HL-60 (cell line): ENCODE results near the gene CGB7.
"Not testable (repeated sequence)": the region's sequence is repeated elsewhere in the genome, so short reads cannot be mapped to it uniquely, and the experiment has no call there.

Experiments
- DNase-seq, 2 experiments: peaks; one replicate each; pipeline ENCODE4 v3.0.0-alpha.2; 2010 to 2020; ENCODE audit warnings: low read depth in 1 of 2, low spot score in 1 of 2
- H3K27ac ChIP-seq: fragments of 250-450 bp; sonication (Bioruptor Pico); replicated peaks from 2 replicates; pipeline ENCODE4 v1.5.1; 2020; ENCODE audit warnings: mild to moderate bottlenecking, moderate library complexity
- H3K27me3 ChIP-seq: fragments of 250-450 bp; sonication (Bioruptor Pico); 2 replicates; pipeline ENCODE4 v1.5.1; 2021; ENCODE audit warnings: mild to moderate bottlenecking, moderate library complexity; ENCODE audit not compliant: insufficient read depth, poor library complexity, severe bottlenecking
- H3K4me3 ChIP-seq: replicated peaks from 2 replicates; pipeline ENCODE4 v1.5.1; 2011; ENCODE audit warnings: mild to moderate bottlenecking, control low read depth, low read length; ENCODE audit not compliant: insufficient read depth
- GABPA ChIP-seq: IDR thresholded peaks from 2 replicates; pipeline ENCODE4 v1.6.1; 2012; ENCODE audit warnings: low read depth
- POLR2AphosphoS5 ChIP-seq: IDR thresholded peaks from 2 replicates; pipeline ENCODE4 v1.6.1; 2012; ENCODE audit warnings: low read depth
- SPI1 ChIP-seq: IDR thresholded peaks from 2 replicates; pipeline ENCODE4 v1.6.1; 2012; ENCODE audit warnings: low read depth, mild to moderate bottlenecking, borderline replicate concordance
- TF ChIP-seq, protein P1 (sequence below): IDR thresholded peaks from one replicate; pipeline ENCODE4 v1.5.1; 2011; ENCODE audit warnings: low read length, control low read depth, inconsistent platforms; ENCODE audit not compliant: insufficient read depth
- TF ChIP-seq, protein P2 (sequence below): IDR thresholded peaks from 2 replicates; pipeline ENCODE4 v1.6.1; 2012; ENCODE audit warnings: low read depth; ENCODE audit not compliant: insufficient replicate concordance

The CGB7 gene

DNA sequence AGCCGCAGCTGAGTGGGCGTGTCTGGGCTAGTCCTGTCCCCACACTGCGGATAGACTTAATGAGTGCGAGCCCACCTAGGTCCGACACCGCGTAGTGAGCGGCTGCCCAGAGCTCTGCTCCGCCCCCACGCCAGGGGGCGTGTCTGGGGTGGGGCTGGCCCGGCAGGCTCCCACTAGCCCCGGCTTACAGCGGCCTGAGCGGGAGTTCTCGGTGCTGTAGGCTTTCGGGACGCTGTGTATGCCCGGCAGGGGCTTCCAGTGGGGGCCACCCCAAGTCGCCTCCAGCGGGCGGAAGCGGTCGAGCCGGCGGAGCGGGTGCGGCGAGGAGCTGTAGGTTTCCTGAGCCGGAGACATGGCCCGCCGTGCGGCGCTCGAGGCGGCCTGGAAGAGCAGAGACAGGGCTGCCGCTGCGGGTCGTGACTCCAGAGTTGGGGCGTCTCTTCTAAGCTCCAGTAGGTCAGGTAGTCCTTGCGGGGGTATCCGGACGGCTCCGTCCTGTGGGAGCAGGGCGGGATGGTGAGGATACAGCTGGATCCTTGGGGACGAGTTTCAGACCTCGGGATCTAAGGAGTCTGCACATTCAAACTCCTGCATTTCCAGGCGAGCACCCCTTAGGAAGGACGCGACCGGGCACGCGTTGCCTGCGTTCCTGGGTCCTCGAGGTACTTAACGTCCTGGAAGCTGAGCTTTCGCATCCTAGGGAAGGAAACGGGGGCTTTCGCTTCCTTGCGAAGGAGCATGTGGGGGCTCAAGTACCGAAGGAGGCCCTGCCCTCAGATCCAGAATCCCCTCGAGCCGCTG is 1.2 kb downstream of the CGB7 start:
- peaks cover 48% of the 10 kb centered on the region for H3K27me3 ChIP-seq
- no peak for TF ChIP-seq SPI1
- TF ChIP-seq GABPA = no peak
- no peak for TF ChIP-seq POLR2AphosphoS5
- TF ChIP-seq, protein P1, sequence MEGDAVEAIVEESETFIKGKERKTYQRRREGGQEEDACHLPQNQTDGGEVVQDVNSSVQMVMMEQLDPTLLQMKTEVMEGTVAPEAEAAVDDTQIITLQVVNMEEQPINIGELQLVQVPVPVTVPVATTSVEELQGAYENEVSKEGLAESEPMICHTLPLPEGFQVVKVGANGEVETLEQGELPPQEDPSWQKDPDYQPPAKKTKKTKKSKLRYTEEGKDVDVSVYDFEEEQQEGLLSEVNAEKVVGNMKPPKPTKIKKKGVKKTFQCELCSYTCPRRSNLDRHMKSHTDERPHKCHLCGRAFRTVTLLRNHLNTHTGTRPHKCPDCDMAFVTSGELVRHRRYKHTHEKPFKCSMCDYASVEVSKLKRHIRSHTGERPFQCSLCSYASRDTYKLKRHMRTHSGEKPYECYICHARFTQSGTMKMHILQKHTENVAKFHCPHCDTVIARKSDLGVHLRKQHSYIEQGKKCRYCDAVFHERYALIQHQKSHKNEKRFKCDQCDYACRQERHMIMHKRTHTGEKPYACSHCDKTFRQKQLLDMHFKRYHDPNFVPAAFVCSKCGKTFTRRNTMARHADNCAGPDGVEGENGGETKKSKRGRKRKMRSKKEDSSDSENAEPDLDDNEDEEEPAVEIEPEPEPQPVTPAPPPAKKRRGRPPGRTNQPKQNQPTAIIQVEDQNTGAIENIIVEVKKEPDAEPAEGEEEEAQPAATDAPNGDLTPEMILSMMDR = no peak
- TF ChIP-seq, protein P2, sequence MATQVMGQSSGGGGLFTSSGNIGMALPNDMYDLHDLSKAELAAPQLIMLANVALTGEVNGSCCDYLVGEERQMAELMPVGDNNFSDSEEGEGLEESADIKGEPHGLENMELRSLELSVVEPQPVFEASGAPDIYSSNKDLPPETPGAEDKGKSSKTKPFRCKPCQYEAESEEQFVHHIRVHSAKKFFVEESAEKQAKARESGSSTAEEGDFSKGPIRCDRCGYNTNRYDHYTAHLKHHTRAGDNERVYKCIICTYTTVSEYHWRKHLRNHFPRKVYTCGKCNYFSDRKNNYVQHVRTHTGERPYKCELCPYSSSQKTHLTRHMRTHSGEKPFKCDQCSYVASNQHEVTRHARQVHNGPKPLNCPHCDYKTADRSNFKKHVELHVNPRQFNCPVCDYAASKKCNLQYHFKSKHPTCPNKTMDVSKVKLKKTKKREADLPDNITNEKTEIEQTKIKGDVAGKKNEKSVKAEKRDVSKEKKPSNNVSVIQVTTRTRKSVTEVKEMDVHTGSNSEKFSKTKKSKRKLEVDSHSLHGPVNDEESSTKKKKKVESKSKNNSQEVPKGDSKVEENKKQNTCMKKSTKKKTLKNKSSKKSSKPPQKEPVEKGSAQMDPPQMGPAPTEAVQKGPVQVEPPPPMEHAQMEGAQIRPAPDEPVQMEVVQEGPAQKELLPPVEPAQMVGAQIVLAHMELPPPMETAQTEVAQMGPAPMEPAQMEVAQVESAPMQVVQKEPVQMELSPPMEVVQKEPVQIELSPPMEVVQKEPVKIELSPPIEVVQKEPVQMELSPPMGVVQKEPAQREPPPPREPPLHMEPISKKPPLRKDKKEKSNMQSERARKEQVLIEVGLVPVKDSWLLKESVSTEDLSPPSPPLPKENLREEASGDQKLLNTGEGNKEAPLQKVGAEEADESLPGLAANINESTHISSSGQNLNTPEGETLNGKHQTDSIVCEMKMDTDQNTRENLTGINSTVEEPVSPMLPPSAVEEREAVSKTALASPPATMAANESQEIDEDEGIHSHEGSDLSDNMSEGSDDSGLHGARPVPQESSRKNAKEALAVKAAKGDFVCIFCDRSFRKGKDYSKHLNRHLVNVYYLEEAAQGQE = no peak
- H3K27ac ChIP-seq = no peak overlapping the region
- H3K4me3 ChIP-seq = peak overlapping the region; percentile 35
- DNase-seq = peak; percentile 9 to 15

DNA sequence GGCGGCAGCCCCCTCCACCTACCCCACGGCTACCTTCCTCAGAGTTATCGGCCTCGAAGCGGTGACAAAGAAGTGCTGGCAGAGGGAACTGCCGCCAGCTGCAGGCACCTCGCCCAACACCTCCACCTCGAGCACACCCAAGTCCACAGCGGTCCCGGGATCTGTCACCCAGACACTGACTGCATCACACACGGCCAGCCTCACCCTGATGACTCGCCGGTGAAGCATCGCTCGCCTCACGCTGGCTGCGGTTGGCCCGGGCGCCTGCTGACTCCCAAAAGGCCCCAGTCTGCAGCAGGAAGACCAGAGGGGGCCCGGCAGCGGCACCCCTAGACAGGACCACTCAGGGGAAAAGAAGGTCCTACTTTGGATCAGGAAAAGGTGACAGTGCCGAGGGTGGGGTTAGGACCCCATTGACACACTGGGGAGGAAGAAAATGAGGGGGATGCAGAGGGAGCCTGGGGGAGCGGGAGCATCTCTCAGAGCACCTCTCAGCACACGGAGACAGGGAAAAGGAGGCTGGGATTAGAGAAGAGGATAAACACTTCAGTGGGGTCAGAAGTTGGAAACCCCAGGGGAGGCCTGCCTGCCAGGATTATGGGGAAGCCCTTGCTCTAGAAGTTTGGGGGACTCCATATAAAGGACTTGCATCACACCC is 7.0 kb downstream of the CGB7 start:
- not testable (repeated sequence) for H3K4me3 ChIP-seq, DNase-seq, H3K27ac ChIP-seq

DNA sequence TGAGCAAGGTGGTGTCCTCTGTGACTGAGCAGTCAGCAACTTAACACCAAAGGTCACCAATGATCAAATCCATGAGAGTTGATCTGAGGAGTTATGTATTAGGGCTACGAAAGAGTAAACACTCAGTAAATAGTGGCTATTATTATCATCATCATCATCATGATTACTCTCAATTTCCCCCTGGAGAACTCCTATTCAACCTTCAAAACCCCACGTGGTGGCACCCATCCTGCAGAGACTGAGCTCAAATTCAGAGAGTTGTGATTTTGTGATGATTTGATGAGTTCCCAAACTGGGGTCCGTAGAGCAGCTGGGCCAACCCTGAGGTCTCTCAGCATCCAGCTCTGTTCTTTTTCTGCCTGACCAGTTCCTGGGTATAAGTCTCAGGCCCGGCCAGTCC is 7.7 kb downstream of the CGB7 start:
- H3K27ac ChIP-seq, H3K27me3 ChIP-seq, DNase-seq, H3K4me3 ChIP-seq: not testable (repeated sequence)

More for the DNA sequence above, 7.0 kb downstream of the CGB7 start:
- H3K27me3 ChIP-seq = not testable (repeated sequence)

DNA sequence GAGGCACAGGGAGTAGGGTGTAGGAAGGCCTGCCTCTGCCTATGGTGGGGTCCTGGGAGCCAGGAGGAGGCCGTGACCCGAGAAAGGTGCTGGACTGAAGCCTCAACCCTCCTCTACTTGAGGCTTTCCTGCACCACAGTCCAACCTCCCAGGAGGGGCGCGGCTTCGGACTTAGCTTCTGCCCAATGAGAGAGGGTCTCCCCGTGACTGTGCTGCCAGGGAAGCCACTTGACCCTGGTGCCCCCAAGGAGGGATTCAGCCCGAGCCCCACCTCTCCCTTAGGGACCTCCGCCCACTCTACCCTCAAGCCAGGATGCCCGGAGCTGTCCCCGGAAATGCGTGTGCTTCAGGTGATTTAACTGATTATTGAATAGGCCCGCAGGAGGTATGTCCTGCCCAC is 8.5 kb downstream of the CGB7 start, which contains the start of gene CGB8:
Gene CGB8, minus strand, starts transcription at position 101 of the 400 bp plus-strand sequence. CDS start 372 bp downstream, outside the sequence.
- not testable (repeated sequence) for DNase-seq, H3K27me3 ChIP-seq, H3K4me3 ChIP-seq, H3K27ac ChIP-seq

DNA sequence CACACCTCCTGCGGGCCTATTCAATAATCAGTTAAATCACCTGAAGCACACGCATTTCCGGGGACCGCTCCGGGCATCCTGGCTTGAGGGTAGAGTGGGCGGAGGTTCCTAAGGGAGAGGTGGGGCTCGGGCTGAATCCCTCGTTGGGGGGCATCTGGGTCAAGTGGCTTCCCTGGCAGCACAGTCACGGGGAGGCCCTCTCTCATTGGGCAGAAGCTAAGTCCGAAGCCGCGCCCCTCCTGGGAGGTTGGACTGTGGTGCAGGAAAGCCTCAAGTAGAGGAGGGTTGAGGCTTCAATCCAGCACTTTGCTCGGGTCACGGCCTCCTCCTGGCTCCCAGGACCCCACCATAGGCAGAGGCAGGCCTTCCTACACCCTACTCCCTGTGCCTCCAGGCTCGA is 14.0 kb downstream of the CGB7 start, which contains the start of gene CGB5:
Gene CGB5, plus strand, starts transcription at position 301 of the 400 bp plus-strand sequence. CDS start 362 bp downstream, outside the sequence.
- not testable (repeated sequence) for H3K27me3 ChIP-seq, DNase-seq, H3K4me3 ChIP-seq, H3K27ac ChIP-seq

DNA sequence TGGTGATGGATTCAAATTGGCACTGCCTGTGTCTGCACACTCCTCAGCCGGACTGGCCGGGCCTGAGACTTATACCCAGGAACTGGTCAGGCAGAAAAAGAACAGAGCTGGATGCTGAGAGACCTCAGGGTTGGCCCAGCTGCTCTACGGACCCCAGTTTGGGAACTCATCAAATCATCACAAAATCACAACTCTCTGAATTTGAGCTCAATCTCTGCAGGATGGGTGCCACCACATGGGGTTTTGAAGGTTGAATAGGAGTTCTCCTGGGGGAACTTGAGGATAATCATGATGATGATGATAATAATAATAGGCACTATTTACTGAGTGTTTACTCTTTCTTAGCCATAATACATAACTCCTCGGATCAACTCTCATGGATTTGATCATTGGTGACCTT is 14.9 kb downstream of the CGB7 start:
- not testable (repeated sequence) for H3K27ac ChIP-seq, H3K27me3 ChIP-seq, H3K4me3 ChIP-seq, DNase-seq

DNA sequence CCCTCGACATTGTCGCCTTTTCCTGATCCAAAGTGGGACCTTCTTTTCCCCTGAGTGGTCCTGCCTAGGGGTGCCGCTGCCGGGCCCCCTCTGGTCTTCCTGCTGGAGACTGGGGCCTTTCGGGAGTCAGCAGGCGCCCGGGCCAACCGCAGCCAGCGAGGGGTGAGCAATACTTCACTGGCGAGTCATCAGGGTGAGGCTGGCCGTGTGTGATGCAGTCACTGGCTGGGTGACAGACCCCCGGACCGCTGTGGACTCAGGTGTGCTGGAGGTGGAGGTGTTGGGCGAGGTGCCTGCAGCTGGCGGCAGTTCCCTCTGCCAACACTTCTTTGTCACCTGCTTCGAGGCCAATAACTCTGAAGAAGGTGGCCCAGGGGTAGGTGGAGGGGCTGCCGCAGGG is 15.4 kb downstream of the CGB7 start:
- Histone ChIP-seq H3K27me3 (no peaks in the 10 kb centered on the region), H3K27ac (no peak overlapping the region), H3K4me3 (no peak overlapping the region)
- no peak for DNase-seq
- TF ChIP-seq SPI1 (no peak), GABPA (no peak), POLR2AphosphoS5 (no peak)
- TF ChIP-seq, protein P1 = no peak
- TF ChIP-seq, protein P2 = no peak

DNA sequence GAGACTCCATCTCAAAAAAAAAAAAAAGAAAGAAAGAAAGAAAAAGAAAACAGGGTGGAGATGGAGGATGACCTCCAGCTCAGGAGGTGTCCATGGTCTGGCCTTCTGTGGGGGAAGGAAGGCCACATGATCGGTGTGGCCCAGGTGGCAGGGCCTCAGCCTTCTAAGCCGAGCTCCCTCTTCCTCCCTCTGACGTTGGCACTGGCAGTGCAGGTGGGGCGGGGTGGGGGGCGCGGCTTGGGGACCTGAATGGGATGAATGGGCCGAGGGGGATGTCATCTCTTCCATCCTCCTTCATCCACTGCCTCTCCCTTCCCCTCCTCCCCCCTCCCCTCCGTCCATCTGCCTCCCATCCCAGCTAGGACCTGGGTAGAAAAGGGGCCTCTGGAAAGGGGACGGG is 17.8 kb downstream of the CGB7 start:
- not testable (repeated sequence) for DNase-seq, H3K27ac ChIP-seq, H3K27me3 ChIP-seq, H3K4me3 ChIP-seq
